ENCODE results near the gene CDH12.
"Not testable (repeated sequence)": the region's sequence is repeated elsewhere in the genome, so short reads cannot be mapped to it uniquely, and the experiment has no call there.

DNA sequence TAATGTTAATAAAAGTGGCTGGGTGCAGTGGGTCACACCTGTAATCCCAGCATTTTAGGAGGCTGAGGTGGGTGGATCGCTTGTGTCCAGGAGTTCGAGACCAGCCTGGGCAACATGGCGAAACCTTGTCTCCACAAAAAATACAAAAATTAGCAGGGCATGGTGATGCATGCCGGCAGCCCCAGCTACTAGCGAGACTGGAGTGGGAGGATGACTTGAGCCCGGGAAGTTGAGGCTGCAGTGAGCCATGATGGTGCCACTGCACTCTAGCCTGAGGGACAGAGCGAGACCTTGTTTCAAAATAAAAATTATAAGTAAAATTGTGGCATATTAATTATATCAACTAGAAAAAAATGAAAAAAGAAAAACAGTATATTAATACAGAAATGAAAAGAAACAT, 336.6 kb downstream of the CDH12 start:
- TF ChIP-seq BHLHE40 (IDR thresholded peaks at IDR 0.05; ENCODE audit: low read depth, low read length); POLR2A (IDR thresholded peaks at IDR 0.05; ENCODE audit: low read length); SREBF2 (IDR thresholded peaks at IDR 0.05); CTCF (IDR thresholded peaks at IDR 0.05); RAD21 (conservative IDR thresholded peaks at IDR 0.05 in 1 of 2, IDR thresholded peaks at IDR 0.05 in 1 of 2); MAZ (IDR thresholded peaks at IDR 0.05; ENCODE audit: borderline replicate concordance, low read depth, low read length); SMC3 (IDR thresholded peaks at IDR 0.05); CBX2 (IDR thresholded peaks at IDR 0.05; ENCODE audit: borderline replicate concordance, low read depth); USF2 (IDR thresholded peaks at IDR 0.05); CBX8 (IDR thresholded peaks at IDR 0.05): not testable (repeated sequence)
- TF ChIP-seq, protein P1, sequence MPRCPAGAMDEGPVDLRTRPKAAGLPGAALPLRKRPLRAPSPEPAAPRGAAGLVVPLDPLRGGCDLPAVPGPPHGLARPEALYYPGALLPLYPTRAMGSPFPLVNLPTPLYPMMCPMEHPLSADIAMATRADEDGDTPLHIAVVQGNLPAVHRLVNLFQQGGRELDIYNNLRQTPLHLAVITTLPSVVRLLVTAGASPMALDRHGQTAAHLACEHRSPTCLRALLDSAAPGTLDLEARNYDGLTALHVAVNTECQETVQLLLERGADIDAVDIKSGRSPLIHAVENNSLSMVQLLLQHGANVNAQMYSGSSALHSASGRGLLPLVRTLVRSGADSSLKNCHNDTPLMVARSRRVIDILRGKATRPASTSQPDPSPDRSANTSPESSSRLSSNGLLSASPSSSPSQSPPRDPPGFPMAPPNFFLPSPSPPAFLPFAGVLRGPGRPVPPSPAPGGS (IDR thresholded peaks at IDR 0.05), result not testable (repeated sequence)
- TF ChIP-seq, protein P2, sequence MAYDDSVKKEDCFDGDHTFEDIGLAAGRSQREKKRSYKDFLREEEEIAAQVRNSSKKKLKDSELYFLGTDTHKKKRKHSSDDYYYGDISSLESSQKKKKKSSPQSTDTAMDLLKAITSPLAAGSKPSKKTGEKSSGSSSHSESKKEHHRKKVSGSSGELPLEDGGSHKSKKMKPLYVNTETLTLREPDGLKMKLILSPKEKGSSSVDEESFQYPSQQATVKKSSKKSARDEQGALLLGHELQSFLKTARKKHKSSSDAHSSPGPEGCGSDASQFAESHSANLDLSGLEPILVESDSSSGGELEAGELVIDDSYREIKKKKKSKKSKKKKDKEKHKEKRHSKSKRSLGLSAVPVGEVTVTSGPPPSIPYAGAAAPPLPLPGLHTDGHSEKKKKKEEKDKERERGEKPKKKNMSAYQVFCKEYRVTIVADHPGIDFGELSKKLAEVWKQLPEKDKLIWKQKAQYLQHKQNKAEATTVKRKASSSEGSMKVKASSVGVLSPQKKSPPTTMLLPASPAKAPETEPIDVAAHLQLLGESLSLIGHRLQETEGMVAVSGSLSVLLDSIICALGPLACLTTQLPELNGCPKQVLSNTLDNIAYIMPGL (CRISPR knock-in tag; IDR thresholded peaks at IDR 0.05; ENCODE audit: borderline replicate concordance), result not testable (repeated sequence)
